ENCODE data around the gene EPHA3. TPM values are rescaled to one million over a fixed set of nuclear protein-coding genes. Genes with fewer than 3 reads are reported as not detected.

Gene EPHA3
- total RNA-seq, 2 donors from 2014 or later, result 1.7 to 2.4 TPM

- intact Hi-C loops (cut with DNase I), result no loop called here
- no peak overlapping the region for H3K27ac ChIP-seq
- no peak for TF ChIP-seq CTCF (IDR thresholded peaks at IDR 0.05)
Observed at GRCh38 chr3:89212619-89213018, 105.2 kb downstream of the EPHA3 start.

DNA sequence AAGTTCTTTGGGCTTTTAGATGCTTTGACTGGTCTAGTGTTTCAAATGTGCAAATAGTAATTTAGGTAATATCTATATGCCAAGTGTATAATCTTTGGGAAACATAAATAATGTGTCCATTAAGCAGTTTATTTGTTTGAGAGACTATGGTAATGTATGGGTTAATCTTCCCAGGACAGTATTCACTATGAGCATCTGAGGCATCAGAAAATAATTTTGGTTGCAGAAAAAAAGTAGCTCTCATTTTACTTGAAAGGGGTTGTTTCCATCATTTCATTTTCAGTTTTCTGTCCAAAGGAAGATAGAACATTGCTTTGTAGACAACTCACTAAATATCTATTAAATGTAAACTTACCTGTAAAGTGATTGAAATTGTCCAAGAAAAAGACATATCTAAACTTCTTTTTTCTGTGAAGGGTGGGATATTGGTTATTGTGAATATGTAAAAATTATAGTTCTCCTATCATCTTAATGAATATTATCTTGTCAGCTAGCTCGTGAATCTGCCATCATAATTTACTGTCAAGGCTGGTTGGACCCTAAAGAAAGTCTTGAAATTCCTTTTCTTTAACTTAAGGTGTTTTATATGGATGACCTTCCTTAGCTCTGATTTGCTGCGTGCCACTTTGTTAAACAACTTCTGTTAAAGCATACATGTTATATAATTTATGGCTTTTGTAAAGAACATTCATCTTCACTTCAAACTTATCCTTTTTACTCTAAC is 108.8 kb downstream of the EPHA3 start:
- DNase-seq, result no peak
- no peaks in the 10 kb centered on the region for H3K27me3 ChIP-seq
- no peak overlapping the region for H3K4me3 ChIP-seq
- no peaks in the 10 kb centered on the region for H3K4me1 ChIP-seq
- no peak overlapping the region for H3K9ac ChIP-seq (ENCODE audit: low read depth in 2 of 2, low read length in 2 of 2)
- intact Hi-C loops (cut with DNase I), result no loop called here
- no peak overlapping the region for H3K27ac ChIP-seq
- H3K36me3 ChIP-seq, result no peaks in the 10 kb centered on the region
- no peaks in the 10 kb centered on the region for H3K9me3 ChIP-seq
- TF ChIP-seq CTCF (IDR thresholded peaks at IDR 0.05), result no peak

More at GRCh38 chr3:89212619-89213018, 105.2 kb downstream of the EPHA3 start:
- no peak for DNase-seq
- Histone ChIP-seq H3K4me1 (no peaks in the 10 kb centered on the region), H3K27me3 (no peaks in the 10 kb centered on the region), H3K36me3 (no peaks in the 10 kb centered on the region), H3K9me3 (no peaks in the 10 kb centered on the region), H3K4me3 (no peak overlapping the region), H3K9ac (ENCODE audit: low read depth in 2 of 2, low read length in 2 of 2) (no peak overlapping the region)

DNA sequence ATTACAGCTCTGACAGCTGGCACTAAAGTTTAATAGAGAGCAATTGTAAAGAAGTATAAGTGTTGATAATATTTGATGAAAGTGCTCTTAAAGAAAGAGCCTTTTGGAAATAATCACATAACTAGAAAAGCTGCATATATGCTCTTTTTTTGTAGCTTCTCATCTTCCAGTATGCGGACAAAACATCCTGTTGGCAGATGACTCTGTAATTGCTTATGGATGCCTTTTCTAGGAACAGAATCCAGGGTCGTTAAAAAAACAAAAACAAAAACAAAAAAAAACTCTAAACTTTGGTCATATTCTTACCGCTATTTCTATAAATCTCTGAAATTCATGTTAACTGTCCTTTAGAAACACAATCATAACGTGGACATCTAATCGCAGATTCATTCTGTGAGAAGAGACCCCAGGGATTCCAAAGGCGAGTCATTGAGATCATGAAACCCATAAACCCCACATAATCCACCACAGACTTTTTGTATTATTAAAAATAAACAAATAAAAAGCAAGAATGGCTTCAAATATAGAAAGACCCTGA is 109.8 kb downstream of the EPHA3 start:
- DNase-seq, result no peak
- Histone ChIP-seq H3K4me1 (no peaks in the 10 kb centered on the region), H3K36me3 (no peaks in the 10 kb centered on the region), H3K9me3 (no peaks in the 10 kb centered on the region), H3K27me3 (no peaks in the 10 kb centered on the region), H3K27ac (no peak overlapping the region), H3K4me3 (no peak overlapping the region), H3K9ac (ENCODE audit: low read depth in 2 of 2, low read length in 2 of 2) (no peak overlapping the region)
- intact Hi-C loops (cut with DNase I), result no loop called here
- TF ChIP-seq CTCF (IDR thresholded peaks at IDR 0.05), result no peak

- Histone ChIP-seq H3K4me1 (no peaks in the 10 kb centered on the region), H3K4me3 (no peak overlapping the region), H3K9ac (ENCODE audit: low read depth in 2 of 2, low read length in 2 of 2) (no peak overlapping the region), H3K27ac (no peak overlapping the region), H3K9me3 (no peaks in the 10 kb centered on the region), H3K27me3 (no peaks in the 10 kb centered on the region), H3K36me3 (no peaks in the 10 kb centered on the region)
- DNase-seq, result no peak
- TF ChIP-seq CTCF (IDR thresholded peaks at IDR 0.05), result no peak
- intact Hi-C loops (cut with DNase I), result no loop called here
Observed at GRCh38 chr3:89221924-89222323, 114.5 kb downstream of the EPHA3 start.

GRCh38 chr3:89223188-89223587 is 115.8 kb downstream of the EPHA3 start:
- intact Hi-C loops (cut with DNase I), result no loop called here
- Histone ChIP-seq H3K9ac (ENCODE audit: low read depth in 2 of 2, low read length in 2 of 2) (no peak overlapping the region), H3K9me3 (no peaks in the 10 kb centered on the region), H3K4me1 (no peaks in the 10 kb centered on the region), H3K4me3 (no peak overlapping the region), H3K27ac (no peak overlapping the region), H3K27me3 (no peaks in the 10 kb centered on the region), H3K36me3 (no peaks in the 10 kb centered on the region)
- DNase-seq, result no peak
- TF ChIP-seq CTCF (IDR thresholded peaks at IDR 0.05), result no peak

Measured in colonic mucosa (tissue), 4 donors.